Endothelial cell of umbilical vein (primary cell): ENCODE data around the gene TAF11L2.

Experiments
- EZH2 ChIP-seq: IDR thresholded peaks from 2 replicates; pipeline ENCODE4 v1.6.1; 2012; ENCODE audit warnings: borderline replicate concordance, low read depth, mild to moderate bottlenecking, moderate library complexity, low read length, inconsistent platforms; ENCODE audit not compliant: severe bottlenecking
- FOS ChIP-seq: IDR thresholded peaks from 2 replicates; pipeline ENCODE4 v1.6.1; 2011; ENCODE audit warnings: mild to moderate bottlenecking, low read length, moderate library complexity, borderline replicate concordance; ENCODE audit not compliant: insufficient read depth
- GATA2 ChIP-seq: IDR thresholded peaks from 2 replicates; pipeline ENCODE4 v1.7.0; 2011; ENCODE audit warnings: low read depth, mild to moderate bottlenecking, moderate library complexity, mixed read lengths, low read length; ENCODE audit not compliant: insufficient read length, insufficient read depth
- JUN ChIP-seq: IDR thresholded peaks from 2 replicates; pipeline ENCODE4 v1.6.1; 2011; ENCODE audit warnings: borderline replicate concordance, low read depth; ENCODE audit not compliant: insufficient read length, insufficient read depth
- MYC ChIP-seq: IDR thresholded peaks from one replicate; pipeline ENCODE4 v1.6.1; 2011; ENCODE audit warnings: mild to moderate bottlenecking, low read depth, low read length
- POLR2A ChIP-seq: IDR thresholded peaks from 2 replicates; pipeline ENCODE4 v1.6.1; 2012; ENCODE audit warnings: low read depth, mild to moderate bottlenecking, control low read depth, low read length
- POLR2AphosphoS5 ChIP-seq: IDR thresholded peaks from 2 replicates; pipeline ENCODE4 v1.6.1; 2012; ENCODE audit warnings: low read depth, mild to moderate bottlenecking, control low read depth, low read length, moderate library complexity; ENCODE audit not compliant: insufficient read depth
- TF ChIP-seq, protein P1 (sequence below), 2 donors: IDR thresholded peaks; 1 replicate in 1 of 2; 2 replicates in 1 of 2; pipeline ENCODE4 v1.5.1; 2011; ENCODE audit warnings: low read length in 2 of 2, mild to moderate bottlenecking in 2 of 2, moderate library complexity in 2 of 2, control low read depth in 1 of 2, inconsistent platforms in 1 of 2, low read depth in 1 of 2; ENCODE audit not compliant: insufficient read depth in 1 of 2; ENCODE audit errors: extremely low read depth in 1 of 2
- TF ChIP-seq, protein P2 (sequence below): IDR thresholded peaks from 2 replicates; pipeline ENCODE4 v1.6.1; 2011; ENCODE audit not compliant: insufficient read depth, insufficient read length

DNA sequence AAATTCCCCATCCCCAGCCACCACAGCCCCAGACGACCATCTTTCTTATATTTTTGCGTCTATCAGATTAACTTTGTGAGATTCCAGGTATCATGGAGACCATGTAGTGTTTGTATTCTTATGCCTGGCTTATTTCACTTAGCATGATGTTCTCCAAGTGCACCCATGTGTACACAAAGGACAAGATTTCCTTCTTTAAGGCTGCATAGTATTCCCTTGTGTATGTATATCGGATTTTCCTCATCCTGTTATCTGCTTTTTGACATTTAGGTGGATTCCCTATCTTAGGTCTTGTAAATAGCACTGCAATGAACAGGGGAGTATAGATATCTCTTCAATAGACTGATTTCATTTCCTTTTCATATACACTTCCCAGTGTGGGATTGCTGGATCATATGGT is 5.3 kb upstream of the TAF11L2 start:
- TF ChIP-seq, protein P1, sequence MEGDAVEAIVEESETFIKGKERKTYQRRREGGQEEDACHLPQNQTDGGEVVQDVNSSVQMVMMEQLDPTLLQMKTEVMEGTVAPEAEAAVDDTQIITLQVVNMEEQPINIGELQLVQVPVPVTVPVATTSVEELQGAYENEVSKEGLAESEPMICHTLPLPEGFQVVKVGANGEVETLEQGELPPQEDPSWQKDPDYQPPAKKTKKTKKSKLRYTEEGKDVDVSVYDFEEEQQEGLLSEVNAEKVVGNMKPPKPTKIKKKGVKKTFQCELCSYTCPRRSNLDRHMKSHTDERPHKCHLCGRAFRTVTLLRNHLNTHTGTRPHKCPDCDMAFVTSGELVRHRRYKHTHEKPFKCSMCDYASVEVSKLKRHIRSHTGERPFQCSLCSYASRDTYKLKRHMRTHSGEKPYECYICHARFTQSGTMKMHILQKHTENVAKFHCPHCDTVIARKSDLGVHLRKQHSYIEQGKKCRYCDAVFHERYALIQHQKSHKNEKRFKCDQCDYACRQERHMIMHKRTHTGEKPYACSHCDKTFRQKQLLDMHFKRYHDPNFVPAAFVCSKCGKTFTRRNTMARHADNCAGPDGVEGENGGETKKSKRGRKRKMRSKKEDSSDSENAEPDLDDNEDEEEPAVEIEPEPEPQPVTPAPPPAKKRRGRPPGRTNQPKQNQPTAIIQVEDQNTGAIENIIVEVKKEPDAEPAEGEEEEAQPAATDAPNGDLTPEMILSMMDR (IDR thresholded peaks at IDR 0.05; ENCODE audit: extremely low read depth in 1 of 2, insufficient read depth in 1 of 2, low read depth in 1 of 2, low read length in 2 of 2) = no peak
- no peak for TF ChIP-seq POLR2A
- TF ChIP-seq, protein P2, sequence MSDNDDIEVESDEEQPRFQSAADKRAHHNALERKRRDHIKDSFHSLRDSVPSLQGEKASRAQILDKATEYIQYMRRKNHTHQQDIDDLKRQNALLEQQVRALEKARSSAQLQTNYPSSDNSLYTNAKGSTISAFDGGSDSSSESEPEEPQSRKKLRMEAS = no peak
- no peak for TF ChIP-seq POLR2AphosphoS5
- TF ChIP-seq EZH2 = no peak
- TF ChIP-seq MYC = no peak
- TF ChIP-seq GATA2 = no peak
- no peak for TF ChIP-seq JUN
- no peak for TF ChIP-seq FOS
